HG03565 (cell line): ENCODE results near the gene HEATR1.

ENCODE experiments used
- ATAC-seq: cut with Tn5 transposase; IDR thresholded peaks from one replicate; pipeline ENCODE4 v1.9.1; 2021; ENCODE audit warnings: mild to moderate bottlenecking, moderate library complexity; ENCODE audit not compliant: unreplicated experiment

The HEATR1 gene

GRCh38 chr1:236545621-236546169 is 58.6 kb downstream of the HEATR1 start:
- ATAC-seq, result no peak

- no peak for ATAC-seq
Observed at GRCh38 chr1:236543065-236543669, 61.1 kb downstream of the HEATR1 start.

GRCh38 chr1:236541710-236542109 is 62.6 kb downstream of the HEATR1 start:
- ATAC-seq, result no peak

- no peak for ATAC-seq
Observed at GRCh38 chr1:236540813-236541465, 63.4 kb downstream of the HEATR1 start.

- no peak for ATAC-seq
Observed at GRCh38 chr1:236536540-236536939, 67.8 kb downstream of the HEATR1 start.

GRCh38 chr1:236535662-236536161 is 68.6 kb downstream of the HEATR1 start:
- ATAC-seq, result no peak

GRCh38 chr1:236535190-236535589 is 69.1 kb downstream of the HEATR1 start:
- ATAC-seq, result no peak

GRCh38 chr1:236534151-236534651 is 70.1 kb downstream of the HEATR1 start:
- no peak for ATAC-seq

GRCh38 chr1:236532850-236533249 is 71.5 kb downstream of the HEATR1 start:
- ATAC-seq, result no peak

- ATAC-seq, result no peak
Observed at GRCh38 chr1:236530959-236531358, 73.4 kb downstream of the HEATR1 start.

GRCh38 chr1:236530286-236530685 is 74.0 kb downstream of the HEATR1 start:
- no peak for ATAC-seq

GRCh38 chr1:236526079-236526478 is 78.2 kb downstream of the HEATR1 start:
- ATAC-seq, result no peak

GRCh38 chr1:236524895-236525184 is 79.5 kb downstream of the HEATR1 start:
- ATAC-seq, result no peak

GRCh38 chr1:236524142-236524894 is 80.0 kb downstream of the HEATR1 start:
- ATAC-seq, result peak; percentile 94

GRCh38 chr1:236523704-236524141 is 80.6 kb downstream of the HEATR1 start, which contains the start of gene LGALS8:
TSS of gene LGALS8 (plus strand) at chr1:236523982. CDS start at chr1:236526071, 2,089 bp downstream.
- ATAC-seq, result peak; percentile 24

GRCh38 chr1:236522937-236523703 is 81.2 kb downstream of the HEATR1 start:
- ATAC-seq, result no peak

GRCh38 chr1:236520445-236521005 is 83.8 kb downstream of the HEATR1 start:
- no peak for ATAC-seq

GRCh38 chr1:236518322-236518721 is 86.0 kb downstream of the HEATR1 start:
- ATAC-seq, result no peak

GRCh38 chr1:236516929-236517704 is 87.2 kb downstream of the HEATR1 start:
- ATAC-seq, result no peak
